ENCODE measurements around the gene AP5B1.
A peak's percentile ranks its signal among the peaks of the same experiment; 100 is the strongest.

AP5B1 gene

GRCh38 chr11:65801153-65801987, 20.6 kb upstream of the AP5B1 start:
- DNase-seq = no peak

DNA sequence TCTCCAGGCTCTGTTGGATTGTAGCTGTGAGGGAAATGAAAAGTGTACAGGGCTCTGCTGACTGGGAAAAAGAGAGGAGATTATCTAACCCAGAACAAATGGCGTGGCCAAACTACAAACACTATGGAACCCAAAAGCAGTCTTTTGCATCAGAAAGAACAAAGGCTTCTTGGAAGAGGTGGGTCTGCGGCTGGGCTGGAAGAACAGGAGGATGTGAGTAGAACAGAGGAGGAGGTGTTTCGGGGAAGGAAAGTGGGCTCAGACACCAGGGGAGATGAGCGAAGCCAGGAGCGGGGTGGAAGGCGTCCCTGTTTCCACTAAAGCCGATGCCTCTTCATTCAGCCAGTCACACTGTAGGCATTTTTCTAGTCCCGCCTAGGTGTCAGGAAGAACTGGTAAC, 18.1 kb upstream of the AP5B1 start:
- no peak for DNase-seq

GRCh38 chr11:65797711-65798110, 16.9 kb upstream of the AP5B1 start:
- no peak for DNase-seq

DNA sequence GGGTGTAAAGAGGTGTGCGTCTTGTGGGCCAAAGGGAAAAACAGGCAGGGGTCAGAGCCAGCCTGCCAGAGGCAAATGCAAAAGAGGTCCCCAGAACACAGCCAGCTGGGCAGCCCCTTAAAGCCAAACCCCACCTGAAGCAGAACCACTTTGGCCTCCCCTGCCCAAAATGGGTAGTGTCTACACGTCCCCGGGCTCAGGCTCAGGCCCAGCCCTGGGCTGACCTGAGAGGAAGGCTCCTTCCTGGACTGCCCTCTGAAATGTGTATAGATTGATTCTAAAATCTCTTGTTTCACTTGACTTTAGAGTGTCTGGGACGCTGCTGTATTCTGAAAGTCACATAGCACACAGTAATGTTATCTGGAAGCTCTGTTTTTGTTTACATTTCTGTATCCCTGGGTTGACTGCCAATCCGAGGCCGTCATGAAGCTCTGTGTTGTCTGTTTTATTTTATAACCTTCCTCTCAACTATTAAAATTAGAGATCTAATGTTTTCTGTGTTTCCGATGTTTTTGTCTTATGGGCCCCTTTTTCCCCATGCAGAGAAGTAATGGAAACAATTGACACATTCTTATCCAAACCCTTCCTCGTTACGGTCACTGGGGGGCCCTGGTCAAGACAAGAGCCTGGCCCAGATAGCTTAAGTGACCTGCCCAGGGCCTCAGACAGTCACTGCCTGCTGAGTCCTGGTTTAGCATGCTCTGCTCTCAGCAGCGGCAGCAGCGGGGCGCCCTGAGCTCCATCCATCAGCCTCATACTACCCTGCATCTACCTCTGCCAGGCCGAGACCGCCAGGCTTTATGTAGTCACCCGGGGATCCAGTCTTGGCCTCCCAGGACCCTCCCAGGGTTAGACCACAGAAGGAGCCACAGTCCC, 16.2 kb upstream of the AP5B1 start:
- no peak for DNase-seq

DNA sequence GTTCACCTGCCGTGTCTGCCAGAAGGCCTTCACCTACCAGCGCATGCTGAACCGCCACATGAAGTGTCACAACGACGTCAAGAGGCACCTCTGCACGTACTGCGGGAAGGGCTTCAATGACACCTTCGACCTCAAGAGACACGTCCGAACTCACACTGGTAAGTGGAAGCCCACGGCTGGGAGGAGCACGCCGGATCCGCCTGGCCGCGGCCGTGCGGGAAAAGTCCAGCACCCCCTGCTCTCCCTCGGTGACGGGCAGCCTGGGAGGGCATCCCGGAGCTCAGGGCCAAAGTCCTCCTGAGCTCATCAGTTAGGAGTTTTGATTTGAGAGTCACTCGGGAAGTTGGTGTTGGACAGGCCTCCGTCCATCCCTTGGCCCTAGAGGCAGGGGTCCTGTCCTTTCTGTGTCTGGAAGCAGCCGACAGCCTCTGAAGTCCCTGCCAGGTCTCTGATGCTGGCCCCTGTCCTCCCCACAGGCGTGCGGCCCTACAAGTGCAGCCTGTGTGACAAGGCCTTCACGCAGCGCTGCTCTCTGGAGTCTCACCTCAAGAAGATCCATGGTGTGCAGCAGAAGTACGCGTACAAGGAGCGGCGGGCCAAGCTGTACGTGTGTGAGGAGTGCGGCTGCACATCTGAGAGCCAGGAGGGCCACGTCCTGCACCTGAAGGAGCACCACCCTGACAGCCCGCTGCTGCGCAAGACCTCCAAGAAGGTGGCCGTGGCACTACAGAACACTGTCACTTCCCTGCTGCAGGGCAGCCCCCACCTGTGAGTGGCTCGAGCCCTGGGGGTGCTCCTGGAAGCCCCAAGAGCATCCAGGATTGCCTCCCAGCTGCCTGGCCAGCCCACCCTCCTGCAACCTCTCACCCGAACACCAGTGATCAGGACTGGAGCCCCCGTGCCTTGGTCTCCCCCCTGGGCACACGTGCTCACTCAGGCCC, 14.1 kb upstream of the AP5B1 start:
- DNase-seq = no peak

- no peak for DNase-seq
Measured at GRCh38 chr11:65793625-65794400, 13.0 kb upstream of the AP5B1 start.

DNA sequence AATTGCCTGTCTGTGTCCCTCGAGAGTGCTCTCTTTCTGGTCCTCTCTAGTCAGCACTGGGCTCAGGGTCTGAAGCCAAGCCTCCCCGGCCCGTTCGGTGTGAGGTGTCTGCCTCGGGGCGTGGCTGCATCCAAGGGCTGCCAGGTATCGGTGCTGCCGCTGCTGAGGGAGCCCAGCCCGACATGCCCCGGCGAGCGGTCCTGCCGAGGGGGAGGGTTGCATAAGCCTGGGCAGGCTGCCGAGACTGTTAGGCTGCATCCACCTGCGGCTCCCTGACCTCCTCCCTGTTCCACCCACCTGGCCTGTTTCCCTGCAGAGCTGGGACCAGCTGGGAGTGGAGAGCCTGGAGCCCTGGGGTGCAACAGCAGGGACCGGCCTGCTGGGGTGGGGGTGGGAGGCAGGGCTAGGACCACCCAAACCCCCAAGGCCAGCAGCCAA, 12.4 kb upstream of the AP5B1 start:
- DNase-seq = peak; percentile 86

DNA sequence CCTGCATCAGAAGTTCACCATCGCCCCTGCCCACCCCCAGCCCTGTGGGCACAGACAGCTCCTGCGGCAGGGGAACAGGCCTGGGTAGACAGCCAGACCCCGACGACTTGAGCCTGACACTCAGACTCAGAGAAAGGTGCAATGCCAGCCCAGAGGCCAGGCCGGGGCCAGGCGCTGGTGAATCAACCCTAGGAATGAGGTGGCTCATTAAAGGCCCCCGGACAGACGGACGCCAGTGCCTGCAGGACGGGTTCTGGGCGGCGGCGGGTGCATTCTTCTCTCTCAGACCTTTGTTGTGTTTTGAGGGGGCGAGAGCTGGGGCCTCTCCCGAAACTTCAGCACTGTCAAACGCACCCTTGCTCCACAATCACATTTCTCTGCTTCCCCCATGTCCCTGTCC, 11.7 kb upstream of the AP5B1 start:
- DNase-seq = no peak

DNA sequence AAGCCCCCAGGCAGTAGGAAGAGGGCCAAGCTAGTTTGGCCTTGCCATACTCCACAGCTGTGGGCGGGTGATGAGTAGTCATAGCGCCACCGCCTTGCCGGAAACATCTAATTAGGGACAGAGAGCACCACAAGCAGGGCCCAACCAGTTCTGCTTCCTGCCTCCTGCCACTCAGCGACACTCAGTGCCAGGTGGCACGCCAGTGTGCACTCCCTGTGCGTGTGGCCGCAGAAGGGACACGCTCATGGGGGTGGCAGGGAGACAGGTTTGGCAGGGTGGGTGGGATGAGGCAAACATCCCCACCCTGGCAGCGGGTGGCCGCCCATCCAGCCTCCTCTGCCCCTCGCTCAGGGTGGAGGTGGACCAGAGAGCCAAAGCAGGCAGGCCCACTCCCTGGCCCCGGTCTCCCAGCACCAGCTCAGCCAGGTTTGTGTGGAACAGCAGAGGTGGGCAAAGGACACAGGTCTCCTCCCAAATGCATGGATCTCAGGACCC, 11.0 kb upstream of the AP5B1 start:
- no peak for DNase-seq

GRCh38 chr11:65790902-65791650, 10.3 kb upstream of the AP5B1 start:
- DNase-seq = no peak

- DNase-seq = no peak
Measured at GRCh38 chr11:65790104-65790901, 9.5 kb upstream of the AP5B1 start.

DNA sequence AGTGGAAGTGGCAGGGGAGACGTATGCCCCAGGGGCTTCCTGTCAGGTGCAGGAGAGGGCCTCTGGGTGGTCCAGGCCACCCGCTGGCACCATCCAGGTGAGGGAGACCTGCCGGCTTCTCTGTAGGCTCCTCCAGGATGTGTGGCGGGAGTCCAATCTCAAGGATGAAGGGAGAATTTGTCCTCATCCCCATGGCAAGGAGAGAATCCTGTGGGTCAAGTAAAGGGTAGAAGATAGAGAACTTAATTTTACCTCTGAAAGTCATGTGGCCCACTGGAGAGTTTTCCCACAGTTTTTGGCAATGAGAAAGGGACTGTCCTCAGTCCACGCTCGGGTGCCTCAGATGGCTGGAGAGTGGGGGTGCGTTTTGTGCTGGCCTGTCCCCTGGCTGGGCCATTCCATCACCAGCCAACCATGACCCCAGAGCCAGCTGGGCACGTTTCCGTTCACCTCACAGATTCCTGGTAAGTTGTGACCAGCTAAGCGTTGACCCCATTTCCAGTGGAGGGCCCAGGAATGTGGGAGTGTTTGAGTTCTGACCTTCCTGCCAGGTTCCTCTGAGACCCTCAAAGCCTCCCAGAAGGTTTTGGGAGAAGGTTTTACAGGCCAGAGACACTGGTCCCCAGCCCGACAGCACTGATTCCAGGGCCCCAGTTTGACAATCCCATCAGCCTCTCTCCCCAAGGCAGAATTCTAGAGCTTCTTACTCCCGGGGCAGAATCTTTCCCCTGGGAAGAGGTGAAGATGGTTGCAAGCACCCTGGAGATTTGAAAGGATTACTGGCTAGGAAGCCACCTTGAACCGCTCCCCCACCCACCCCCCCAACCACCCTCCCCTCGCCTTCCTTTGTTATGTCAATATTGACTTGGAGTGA, 8.7 kb upstream of the AP5B1 start:
- no peak for DNase-seq

- no peak for DNase-seq
Measured at GRCh38 chr11:65788821-65789220, 8.0 kb upstream of the AP5B1 start.

DNA sequence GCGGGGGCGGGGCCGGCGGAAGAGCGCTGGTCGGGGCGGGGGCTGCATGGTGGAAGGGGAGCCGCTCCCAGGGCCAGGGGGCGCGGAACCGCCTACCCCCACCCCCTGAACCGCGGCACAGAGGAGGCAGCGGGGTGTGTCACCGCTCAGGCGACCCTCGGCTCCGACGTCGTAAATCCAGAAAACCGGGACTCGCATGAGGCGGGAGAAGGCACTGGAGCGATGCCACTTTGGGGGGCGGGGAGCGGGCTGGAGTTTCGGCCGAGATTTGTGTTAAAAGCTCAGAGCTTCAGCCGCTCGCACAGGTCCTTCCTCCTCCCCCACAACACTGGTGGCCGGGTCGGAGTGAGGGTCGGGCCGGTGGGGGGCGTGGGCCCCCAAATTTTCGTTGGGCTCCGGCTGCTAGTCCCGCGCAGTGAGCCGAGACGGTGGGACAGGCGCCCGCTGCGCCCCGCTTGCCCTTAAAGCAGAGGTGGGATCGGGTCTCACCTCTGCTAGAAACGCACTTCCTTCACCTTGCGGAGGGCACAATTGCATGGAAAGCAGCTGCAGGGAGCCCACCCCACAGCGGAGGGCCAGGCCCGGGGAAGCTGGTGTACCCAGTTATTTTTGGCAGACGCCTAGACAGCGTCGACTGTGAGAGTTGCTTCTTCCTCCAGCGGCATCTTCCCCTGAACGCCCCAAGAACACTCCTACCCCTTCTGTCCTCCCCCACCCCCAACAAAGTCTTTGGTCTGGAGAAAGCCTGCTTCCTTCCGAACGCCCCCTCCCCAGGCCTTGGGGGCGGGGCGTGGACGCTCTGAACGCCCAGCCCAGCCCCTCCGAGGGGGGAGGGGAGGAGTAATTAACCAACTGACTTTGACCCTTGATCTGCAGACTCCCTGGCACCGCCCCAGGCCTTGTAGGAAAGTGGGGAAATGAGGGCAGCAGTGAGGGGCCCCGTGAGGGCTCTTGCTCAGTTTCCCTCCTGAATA, 7.2 kb upstream of the AP5B1 start:
- DNase-seq = no peak

GRCh38 chr11:65786786-65787636, 6.2 kb upstream of the AP5B1 start, which contains the start of gene OVOL1:
OVOL1 (plus strand) TSS chr11:65787063; CDS start chr11:65787374, 311 bp downstream.
- DNase-seq = peak; percentile 9

DNA sequence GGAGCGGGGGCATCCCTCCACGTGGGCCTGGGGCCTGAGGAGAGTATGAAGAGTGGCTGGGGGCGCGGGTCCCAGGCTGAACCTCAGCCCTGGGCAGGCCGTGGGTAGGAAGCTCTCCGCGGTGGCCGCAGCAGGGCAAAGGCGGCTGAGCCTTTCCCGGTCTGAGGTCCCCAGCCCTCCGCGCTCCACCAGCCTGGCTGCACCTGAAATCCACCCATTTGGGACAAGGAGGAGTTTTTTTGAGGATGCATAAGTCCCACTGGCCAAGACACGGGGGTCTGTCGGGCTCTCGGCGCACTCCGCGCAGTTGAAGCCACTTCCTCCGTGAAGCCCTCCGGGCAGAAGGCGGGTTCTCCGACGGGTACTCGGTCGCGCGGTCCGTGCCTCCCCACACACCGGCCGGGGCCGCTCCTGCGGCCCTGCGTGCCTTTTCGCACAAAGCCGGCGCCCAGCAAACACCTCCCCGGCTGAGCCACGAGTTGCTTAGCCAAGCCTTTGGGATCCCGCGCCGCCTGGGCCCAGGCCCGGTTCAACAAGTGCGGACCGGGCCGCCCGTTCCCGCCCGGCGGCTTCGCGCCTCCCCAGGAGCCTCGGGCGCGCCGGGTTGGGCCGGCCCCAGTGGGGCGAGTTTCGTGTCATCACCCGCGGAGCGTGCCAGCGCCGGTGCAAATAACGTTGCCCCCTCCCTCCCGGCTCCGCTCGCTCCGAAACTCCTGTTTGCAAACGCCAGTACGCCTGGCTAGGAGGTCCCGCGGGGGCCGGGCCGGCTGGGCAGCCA, 5.4 kb upstream of the AP5B1 start:
- DNase-seq = no peak
